ENCODE data around the gene UTF1.
"Not testable (repeated sequence)": the region's sequence is repeated elsewhere in the genome, so short reads cannot be mapped to it uniquely, and the experiment has no call there.

The UTF1 gene

DNA sequence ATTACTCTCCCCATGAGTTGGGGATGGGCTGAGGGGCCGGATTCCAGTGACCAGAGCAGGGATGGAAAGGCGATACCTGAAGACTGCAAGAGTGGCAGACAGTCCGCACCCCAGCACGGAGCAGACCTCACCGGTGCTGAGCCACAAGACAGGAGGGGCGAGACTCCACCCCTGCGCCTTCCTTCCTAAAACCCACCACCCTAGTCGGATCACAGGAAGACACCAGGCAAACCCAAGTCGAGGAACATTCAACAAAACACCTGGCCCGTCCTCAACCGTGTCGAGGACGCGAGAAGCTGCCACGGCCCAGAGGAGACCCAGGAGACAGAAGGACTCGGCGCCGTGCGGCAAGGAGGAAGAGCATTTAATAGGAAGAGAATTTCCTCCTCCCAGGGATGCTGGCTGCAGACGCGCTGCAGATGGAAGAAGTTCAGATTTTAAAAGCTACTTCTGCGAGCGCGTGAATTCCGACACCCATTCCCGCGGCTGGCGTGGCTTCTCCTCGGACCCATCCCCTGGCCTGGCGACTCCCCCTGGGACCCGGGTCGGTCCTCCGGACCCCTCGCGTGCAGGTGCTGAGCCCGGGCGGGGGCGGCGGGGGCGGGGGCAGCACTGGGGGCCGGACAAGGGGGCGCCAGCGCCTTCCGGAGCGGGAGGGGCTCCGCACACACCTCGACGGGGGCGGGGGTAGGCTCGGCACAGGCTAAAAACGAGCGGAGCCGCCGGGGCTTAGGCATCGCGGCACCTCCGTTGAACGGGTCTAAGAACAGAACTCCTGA lies 563 bp upstream of the UTF1 start:
- DNase-seq (ENCODE audit: low read depth), result no peak

DNA sequence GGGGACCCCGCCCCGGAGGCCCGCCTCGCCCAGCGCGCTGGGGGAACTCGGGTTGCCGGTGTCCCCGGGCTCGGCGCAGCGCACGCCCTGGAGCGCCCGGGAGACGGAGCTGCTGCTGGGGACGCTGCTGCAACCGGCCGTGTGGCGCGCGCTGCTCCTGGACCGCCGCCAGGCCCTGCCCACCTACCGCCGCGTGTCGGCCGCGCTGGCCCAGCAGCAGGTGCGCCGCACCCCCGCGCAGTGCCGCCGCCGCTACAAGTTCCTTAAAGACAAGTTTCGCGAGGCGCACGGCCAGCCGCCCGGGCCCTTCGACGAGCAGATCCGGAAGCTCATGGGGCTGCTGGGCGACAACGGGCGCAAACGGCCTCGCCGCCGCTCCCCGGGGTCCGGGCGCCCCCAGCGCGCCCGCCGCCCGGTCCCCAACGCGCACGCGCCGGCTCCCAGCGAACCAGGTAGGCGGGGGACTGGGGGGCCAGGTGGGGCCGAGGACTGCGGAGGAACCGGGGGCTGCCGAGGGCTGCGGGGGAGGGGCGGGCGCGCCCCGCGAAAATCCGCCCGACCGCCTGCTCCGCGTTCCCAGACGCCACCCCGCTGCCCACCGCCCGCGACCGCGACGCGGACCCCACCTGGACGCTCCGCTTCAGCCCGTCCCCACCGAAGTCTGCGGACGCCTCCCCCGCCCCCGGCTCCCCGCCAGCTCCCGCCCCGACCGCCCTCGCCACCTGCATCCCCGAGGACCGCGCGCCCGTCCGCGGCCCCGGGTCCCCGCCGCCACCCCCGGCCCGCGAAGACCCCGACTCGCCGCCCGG lies 574 bp downstream of the UTF1 start:
- DNase-seq (ENCODE audit: low read depth), result no peak

DNA sequence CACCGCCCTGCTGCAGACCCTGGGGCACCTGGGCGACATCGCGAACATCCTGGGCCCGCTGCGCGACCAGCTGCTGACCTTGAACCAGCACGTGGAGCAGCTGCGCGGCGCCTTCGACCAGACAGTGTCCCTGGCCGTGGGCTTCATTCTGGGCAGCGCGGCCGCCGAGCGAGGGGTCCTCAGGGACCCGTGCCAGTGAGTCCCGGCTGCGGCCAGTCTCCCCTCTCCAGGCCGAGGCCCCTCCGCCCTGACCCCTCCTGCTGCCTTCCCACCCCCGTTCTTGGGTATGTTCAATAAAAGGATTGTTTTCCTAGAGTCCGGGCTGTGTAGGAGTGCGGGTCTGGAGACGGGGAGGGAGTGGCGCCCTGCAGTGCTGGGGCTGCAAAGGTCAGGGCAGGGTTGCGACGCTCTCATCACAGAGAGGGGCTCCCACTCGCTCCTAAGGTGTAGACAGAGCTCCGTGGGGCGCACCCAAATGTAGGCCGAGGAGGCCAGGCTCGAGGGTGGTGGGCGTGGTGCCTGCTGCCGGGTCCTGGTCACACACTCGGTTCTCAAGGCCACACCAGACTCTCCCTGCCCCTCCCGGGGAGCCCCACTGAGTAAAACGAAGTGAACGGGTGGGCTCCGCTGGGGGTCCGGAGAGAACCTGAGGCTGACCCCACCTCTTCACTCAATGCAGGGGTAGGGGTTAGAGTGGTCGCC lies 1.4 kb downstream of the UTF1 start:
- DNase-seq (ENCODE audit: low read depth), result no peak

GRCh38 chr10:133231946-133232574 lies 2.0 kb downstream of the UTF1 start:
- DNase-seq (ENCODE audit: low read depth), result no peak

- DNase-seq (ENCODE audit: low read depth), result not testable (repeated sequence)
Observed at GRCh38 chr10:133234796-133235195, 4.8 kb downstream of the UTF1 start.

GRCh38 chr10:133235265-133235855 lies 5.3 kb downstream of the UTF1 start:
- DNase-seq (ENCODE audit: low read depth), result no peak

DNA sequence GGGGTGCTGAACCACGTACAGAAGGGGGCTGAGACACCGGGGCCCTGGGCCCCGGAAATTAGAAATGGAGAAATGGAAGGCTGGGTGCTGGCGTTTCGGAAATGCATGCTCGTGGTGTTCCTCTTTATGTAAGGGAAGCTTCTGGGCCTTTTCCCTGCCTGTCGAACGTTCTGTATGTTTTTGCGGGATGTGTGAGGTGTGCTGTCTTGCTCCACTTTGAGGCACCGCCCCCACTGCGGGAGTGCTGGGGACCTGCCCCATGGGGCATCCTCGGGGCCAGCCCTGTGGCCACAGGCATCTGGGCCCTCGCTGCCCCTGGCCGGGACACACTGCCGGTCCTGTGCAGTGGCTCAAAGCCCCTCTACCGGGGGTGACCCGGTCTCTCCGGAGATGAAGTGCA lies 5.9 kb downstream of the UTF1 start:
- no peak for DNase-seq (ENCODE audit: low read depth)

DNA sequence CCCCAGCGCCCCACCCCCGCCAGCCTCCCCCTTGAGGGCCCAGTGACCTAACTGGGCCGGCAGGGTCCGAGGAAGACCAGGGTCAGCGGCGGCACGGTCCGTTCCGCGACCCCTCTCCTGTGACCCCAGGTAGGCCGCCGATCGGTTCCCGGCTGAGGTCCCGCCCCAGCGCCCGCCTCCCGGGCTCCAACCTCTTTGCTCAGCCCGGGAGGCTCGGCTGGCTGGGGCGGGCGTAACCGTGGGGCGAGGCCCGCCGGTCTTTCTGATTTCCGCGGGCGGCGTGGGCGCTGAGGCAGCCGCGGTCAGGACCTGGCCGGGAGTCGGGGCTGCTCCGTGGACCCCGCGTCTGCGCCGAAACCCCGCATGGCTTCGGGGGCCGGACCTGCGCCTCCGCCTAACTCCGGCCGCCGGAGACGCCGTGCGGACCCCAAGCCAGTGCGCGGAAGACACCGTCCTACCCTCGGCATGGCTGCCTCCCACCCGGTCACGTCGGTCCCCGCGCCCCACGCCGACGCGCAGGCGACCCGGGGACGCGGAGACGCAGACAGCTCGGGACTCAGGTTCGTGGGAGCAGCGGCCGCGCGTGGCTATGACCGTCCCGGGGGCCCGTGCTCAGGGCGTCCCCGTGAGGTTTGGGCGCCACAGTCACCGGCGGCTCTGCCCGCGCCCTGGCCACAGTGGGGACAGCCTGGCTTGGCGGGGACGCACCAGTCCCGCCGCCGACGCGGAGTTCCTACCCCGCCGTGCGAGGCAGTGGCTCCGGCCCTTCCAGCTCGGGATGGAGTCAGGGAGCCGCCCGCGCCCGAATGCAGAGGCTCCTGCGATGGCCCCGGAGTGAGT lies 6.6 kb downstream of the UTF1 start:
- DNase-seq (ENCODE audit: low read depth), result no peak

DNA sequence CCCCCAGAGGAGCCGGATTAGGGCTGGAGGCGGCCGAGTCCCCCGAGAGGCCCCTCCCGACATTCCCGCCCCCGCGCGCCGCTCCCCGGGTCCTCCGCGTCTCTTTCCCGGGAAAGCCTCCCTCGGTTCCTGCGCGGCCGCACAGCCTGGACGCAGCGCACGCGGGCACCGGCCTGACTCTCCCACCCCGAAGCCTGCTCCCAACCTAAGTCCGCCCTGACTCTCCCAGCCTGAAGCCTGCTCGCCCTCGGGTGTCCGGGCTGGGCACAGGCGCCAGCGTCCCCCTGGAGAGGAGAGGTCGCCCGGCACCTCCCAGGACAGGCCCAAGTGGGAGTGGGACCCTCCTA lies 7.2 kb downstream of the UTF1 start:
- no peak for DNase-seq (ENCODE audit: low read depth)

DNA sequence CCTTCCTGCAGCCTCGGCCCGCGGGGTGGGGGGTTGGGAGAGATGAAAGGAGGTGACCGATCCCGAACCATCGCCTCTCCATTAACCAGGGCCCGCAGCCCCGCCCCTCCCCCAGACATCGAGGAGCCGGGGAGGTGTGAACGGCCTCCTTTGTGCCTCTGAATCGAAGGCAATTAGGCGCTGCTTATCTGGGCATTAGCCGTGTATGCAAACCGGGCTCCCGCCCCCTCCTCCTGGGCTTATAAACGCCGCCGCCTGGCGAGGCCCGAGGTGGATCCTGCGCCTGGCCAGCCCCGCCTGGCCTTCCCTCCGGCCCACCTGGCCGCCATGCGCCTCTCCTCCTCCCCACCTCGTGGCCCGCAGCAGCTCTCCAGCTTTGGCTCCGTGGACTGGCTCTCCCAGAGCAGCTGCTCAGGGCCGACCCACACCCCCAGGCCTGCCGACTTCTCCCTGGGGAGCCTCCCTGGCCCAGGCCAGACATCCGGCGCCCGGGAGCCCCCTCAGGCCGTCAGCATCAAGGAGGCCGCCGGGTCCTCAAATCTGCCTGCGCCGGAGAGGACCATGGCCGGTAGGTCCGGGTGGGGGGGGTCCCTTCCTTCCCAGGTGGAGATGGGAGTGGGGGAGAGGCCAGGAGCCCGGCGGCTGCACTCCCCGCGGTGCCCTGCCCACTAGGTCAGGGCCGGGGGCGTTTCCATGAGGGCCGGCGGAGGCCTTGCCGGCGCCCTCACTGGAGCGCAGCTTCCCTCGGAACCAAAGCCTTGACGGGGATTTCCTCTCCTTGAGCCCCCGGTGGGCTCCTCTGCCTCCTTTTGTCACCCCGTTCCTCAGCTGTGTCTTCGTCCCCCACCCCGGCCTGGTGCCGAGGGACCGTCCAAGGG lies 7.8 kb downstream of the UTF1 start, which contains the start of gene VENTX:
VENTX (plus strand) TSS at position 268 of the 878 bp plus-strand sequence; CDS start at position 328, 60 bp downstream.
- no peak for DNase-seq (ENCODE audit: low read depth)

GRCh38 chr10:133238466-133238804 lies 8.4 kb downstream of the UTF1 start:
- DNase-seq (ENCODE audit: low read depth), result no peak

DNA sequence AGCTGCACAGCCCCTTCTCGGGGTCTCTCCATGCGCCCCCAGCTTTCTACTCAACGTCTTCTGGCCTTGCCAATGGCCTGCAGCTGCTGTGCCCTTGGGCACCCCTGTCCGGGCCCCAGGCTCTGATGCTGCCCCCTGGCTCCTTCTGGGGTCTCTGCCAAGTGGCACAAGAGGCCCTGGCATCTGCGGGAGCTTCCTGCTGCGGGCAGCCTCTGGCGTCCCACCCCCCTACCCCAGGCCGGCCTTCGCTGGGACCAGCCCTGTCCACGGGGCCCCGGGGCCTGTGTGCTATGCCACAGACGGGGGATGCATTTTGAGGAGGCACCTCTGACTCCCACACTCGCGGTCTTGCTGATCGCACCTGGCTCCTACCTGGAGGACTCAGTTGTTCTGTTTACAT lies 10.0 kb downstream of the UTF1 start:
- no peak for DNase-seq (ENCODE audit: low read depth)

- no peak for DNase-seq (ENCODE audit: low read depth)
Observed at GRCh38 chr10:133241501-133242205, 11.6 kb downstream of the UTF1 start.

DNA sequence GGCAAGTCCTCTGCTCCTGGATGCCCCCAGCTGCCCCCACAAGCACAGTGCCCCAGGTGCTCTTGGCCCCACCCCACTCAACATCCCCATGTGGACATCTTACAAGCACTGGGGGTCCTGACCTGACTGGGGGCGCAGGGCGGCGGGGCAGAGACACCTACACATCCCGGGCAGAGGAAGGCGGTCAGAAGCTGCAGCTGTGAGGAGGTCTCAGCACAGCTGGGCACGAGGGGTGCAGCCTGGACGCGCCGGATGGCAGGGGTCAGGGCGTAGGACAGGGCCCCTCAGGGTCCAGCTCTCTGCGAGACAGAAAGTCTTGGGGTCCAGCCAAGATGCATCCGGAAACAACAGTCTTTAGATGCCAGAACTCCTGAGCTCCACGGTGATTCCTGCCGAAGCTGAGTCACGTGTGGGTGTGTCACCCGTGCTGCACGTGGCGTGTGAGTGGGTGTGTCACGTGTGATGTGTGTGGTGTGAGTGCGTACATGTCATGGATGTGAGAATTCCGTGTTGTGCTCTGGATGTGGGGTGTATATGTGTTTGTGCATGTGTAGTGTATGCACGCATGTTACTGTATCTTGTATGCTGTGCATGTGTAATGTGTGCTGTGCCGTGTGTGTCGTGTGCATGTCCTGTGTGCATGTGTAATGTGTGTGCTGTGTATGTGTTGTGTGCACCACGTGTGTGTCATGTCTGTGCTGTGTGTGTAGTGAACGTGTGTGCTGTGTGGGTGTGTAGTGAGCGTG lies 12.8 kb downstream of the UTF1 start:
- no peak for DNase-seq (ENCODE audit: low read depth)

- no peak for DNase-seq (ENCODE audit: low read depth)
Observed at GRCh38 chr10:133243593-133243992, 13.6 kb downstream of the UTF1 start.

GRCh38 chr10:133245439-133246235 lies 15.6 kb downstream of the UTF1 start:
- no peak for DNase-seq (ENCODE audit: low read depth)

- no peak for DNase-seq (ENCODE audit: low read depth)
Observed at GRCh38 chr10:133246236-133246626, 16.2 kb downstream of the UTF1 start.

Measured in activated T-helper 9 cell treated with anti-CD3 and anti-CD28 coated beads, Interleukin-2, amount 50 U/mL, for 16 hours (primary cell).